ENCODE measurements around the gene LIMCH1.
"Not testable (repeated sequence)": the region's sequence is repeated elsewhere in the genome, so short reads cannot be mapped to it uniquely, and the experiment has no call there.

The LIMCH1 gene

GRCh38 chr4:41737491-41737890 is 199.5 kb downstream of the LIMCH1 start:
- FAIRE-seq, result not testable (repeated sequence)

- no peak for FAIRE-seq
Measured at GRCh38 chr4:41741354-41741753, 203.4 kb downstream of the LIMCH1 start.

- FAIRE-seq, result no peak
Measured at GRCh38 chr4:41744572-41745291, 206.8 kb downstream of the LIMCH1 start.

- no peak for FAIRE-seq
Measured at GRCh38 chr4:41745292-41746024, 207.5 kb downstream of the LIMCH1 start.

- no peak for FAIRE-seq
Measured at GRCh38 chr4:41746025-41746439, 208.1 kb downstream of the LIMCH1 start.

- no peak for FAIRE-seq
Measured at GRCh38 chr4:41746440-41747229, 208.7 kb downstream of the LIMCH1 start.

GRCh38 chr4:41747230-41748055 is 209.5 kb downstream of the LIMCH1 start:
- no peak for FAIRE-seq

- FAIRE-seq, result no peak
Measured at GRCh38 chr4:41748074-41748570, 210.2 kb downstream of the LIMCH1 start.

GRCh38 chr4:41748571-41749475 is 210.9 kb downstream of the LIMCH1 start, which contains the start of gene PHOX2B:
TSS of gene PHOX2B (minus strand) at chr4:41748725. CDS start at chr4:41748610, 115 bp downstream.
- FAIRE-seq, result no peak

GRCh38 chr4:41749631-41750039 is 211.7 kb downstream of the LIMCH1 start:
- no peak for FAIRE-seq

All from colon (tissue), 2 donors.